Measurements from ENCODE around the gene PPP2R5B.

GRCh38 chr11:64963072-64963631 is 38.7 kb downstream of the PPP2R5B start:
- TF ChIP-seq REST (tag by site-specific recombination; IDR thresholded peaks at IDR 0.05) (no peak), REPIN1 (tag by site-specific recombination; IDR thresholded peaks at IDR 0.05; ENCODE audit: low read depth) (no peak)
- TF ChIP-seq, protein P1, sequence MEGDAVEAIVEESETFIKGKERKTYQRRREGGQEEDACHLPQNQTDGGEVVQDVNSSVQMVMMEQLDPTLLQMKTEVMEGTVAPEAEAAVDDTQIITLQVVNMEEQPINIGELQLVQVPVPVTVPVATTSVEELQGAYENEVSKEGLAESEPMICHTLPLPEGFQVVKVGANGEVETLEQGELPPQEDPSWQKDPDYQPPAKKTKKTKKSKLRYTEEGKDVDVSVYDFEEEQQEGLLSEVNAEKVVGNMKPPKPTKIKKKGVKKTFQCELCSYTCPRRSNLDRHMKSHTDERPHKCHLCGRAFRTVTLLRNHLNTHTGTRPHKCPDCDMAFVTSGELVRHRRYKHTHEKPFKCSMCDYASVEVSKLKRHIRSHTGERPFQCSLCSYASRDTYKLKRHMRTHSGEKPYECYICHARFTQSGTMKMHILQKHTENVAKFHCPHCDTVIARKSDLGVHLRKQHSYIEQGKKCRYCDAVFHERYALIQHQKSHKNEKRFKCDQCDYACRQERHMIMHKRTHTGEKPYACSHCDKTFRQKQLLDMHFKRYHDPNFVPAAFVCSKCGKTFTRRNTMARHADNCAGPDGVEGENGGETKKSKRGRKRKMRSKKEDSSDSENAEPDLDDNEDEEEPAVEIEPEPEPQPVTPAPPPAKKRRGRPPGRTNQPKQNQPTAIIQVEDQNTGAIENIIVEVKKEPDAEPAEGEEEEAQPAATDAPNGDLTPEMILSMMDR (tag by site-specific recombination; IDR thresholded peaks at IDR 0.05): no peak

All from HEK293 (cell line).